Panc1 (cell line): ENCODE measurements around the gene FUBP3. TPM values are rescaled to one million over a fixed set of nuclear protein-coding genes. Genes with fewer than 3 reads are reported as not detected.

Experiments
- ATAC-seq: fragments of 200-7000 bp; cut with Tn5 transposase; 2 replicates; pipeline ENCODE4 v1.9.1; 2020; ENCODE audit warnings: mild to moderate bottlenecking, moderate library complexity
- BruUV-seq: library from RNA; stranded (reverse); fragments of 400-500 nt; replicated peaks from 2 replicates; lab custom pipeline; 2021; lab: Mats Ljungman, UMichigan
- CTCF ChIA-PET: fragments of 300-600 bp; sonication (Branson Sonifier 250); formaldehyde crosslinking; loops from one replicate; lab custom pipeline; 2022; ENCODE audit warnings: antibody characterized with exemption; lab: Charles Lee
- POLR2A ChIA-PET: fragments of 300-600 bp; sonication (Branson Sonifier 250); formaldehyde crosslinking; loops from one replicate; lab custom pipeline; 2022; ENCODE audit warnings: antibody characterized with exemption; lab: Charles Lee
- DNase-seq: peaks from one replicate; pipeline ENCODE4 v3.0.0-alpha.2; 2010; ENCODE audit warnings: low read depth, low spot score
- H3K27ac ChIP-seq: 2 replicates; pipeline ENCODE4 v1.5.1; 2011; ENCODE audit warnings: mild to moderate bottlenecking, low read length, inconsistent platforms
- H3K27me3 ChIP-seq: fragments of 200-500 bp; sonication (Bioruptor generic); 2 replicates; pipeline ENCODE4 v1.6.0; 2014; ENCODE audit warnings: low read length, inconsistent platforms; ENCODE audit not compliant: control insufficient read depth, insufficient read depth
- H3K36me3 ChIP-seq: fragments of 200-500 bp; sonication (Bioruptor generic); 2 replicates; pipeline ENCODE4 v1.5.1; 2014; ENCODE audit warnings: inconsistent platforms, mild to moderate bottlenecking, low read length, moderate library complexity; ENCODE audit not compliant: control insufficient read depth, insufficient read depth
- H3K4me1 ChIP-seq: 2 replicates; pipeline ENCODE4 v1.5.1; 2011; ENCODE audit warnings: inconsistent platforms, mild to moderate bottlenecking, low read length, moderate library complexity; ENCODE audit not compliant: control insufficient read depth, insufficient read depth
- H3K4me3 ChIP-seq, 2 experiments: 2 replicates each; pipeline ENCODE4 v1.5.1; 2011 to 2012; ENCODE audit warnings: low read depth in 2 of 2, low read length in 2 of 2, mild to moderate bottlenecking in 2 of 2, inconsistent platforms in 1 of 2, moderate library complexity in 1 of 2
- H3K9me3 ChIP-seq: fragments of 200-500 bp; sonication (Bioruptor generic); 2 replicates; pipeline ENCODE4 v1.5.1; 2014; ENCODE audit warnings: low read depth, mild to moderate bottlenecking, inconsistent platforms, low read length, moderate library complexity; ENCODE audit not compliant: control insufficient read depth, insufficient read depth
- CTCF ChIP-seq: fragments of 450-650 bp; IDR thresholded peaks from 2 replicates; pipeline ENCODE4 v1.5.1; 2017; ENCODE audit warnings: mild to moderate bottlenecking
- POLR2AphosphoS5 ChIP-seq: IDR thresholded peaks from 2 replicates; pipeline ENCODE4 v1.6.1; 2012; ENCODE audit warnings: mild to moderate bottlenecking, low read depth, low read length, moderate library complexity
- REST ChIP-seq, 2 experiments: IDR thresholded peaks; 2 replicates each; pipeline ENCODE4 v1.6.1; 2011 to 2012; ENCODE audit warnings: low read depth in 2 of 2, control low read depth in 1 of 2, low read length in 1 of 2, mild to moderate bottlenecking in 1 of 2, moderate library complexity in 1 of 2; ENCODE audit not compliant: insufficient read depth in 1 of 2
- SIN3A ChIP-seq: IDR thresholded peaks from 2 replicates; pipeline ENCODE4 v1.6.1; 2012; ENCODE audit warnings: low read depth, mild to moderate bottlenecking, low read length, moderate library complexity, borderline replicate concordance; ENCODE audit not compliant: insufficient read depth
- TCF7L2 ChIP-seq: IDR thresholded peaks from 2 replicates; pipeline ENCODE4 v1.6.1; 2011; ENCODE audit warnings: mild to moderate bottlenecking, low read depth, low read length, inconsistent platforms
- in situ Hi-C: cut with HindIII; loops from 2 replicates; pipeline ENCODE4 v1.10.0; 2016; ENCODE audit warnings: low sequenced_read_pairs, low pct_unique_long_range_greater_than_20kb
- intact Hi-C: fragments of 100-400 bp; cut with micrococcal nuclease; formaldehyde crosslinking; loops from one replicate; pipeline ENCODE4 v1.10.0; 2022; ENCODE audit not compliant: unreplicated experiment
- total RNA-seq: library from RNA; stranded (reverse); gene quantifications from one replicate; pipeline ENCODE4 v1.2.1, GENCODE V29; 2021; ENCODE audit not compliant: unreplicated experiment

FUBP3 gene
- total RNA-seq, 1 experiment from 2014 or later: 46.6 TPM

GRCh38 chr9:130661451-130662098 lies 82.2 kb downstream of the FUBP3 start:
- ChIA-PET POLR2A (no interaction called here), CTCF (interaction anchor here (0.6 kb wide), 1 partner anchor 186 kb away, joined by 12 read pairs; no protein-coding TSS in a partner anchor)
- no peak for DNase-seq
- in situ Hi-C loops (no loop called here), intact Hi-C loops (no loop called here)
- Histone ChIP-seq H3K4me3 (no peak overlapping the region), H3K4me1 (no peaks in the 10 kb centered on the region), H3K27me3 (peaks cover 2% of the 10 kb centered on the region; the same call in 1 of the 2 replicates), H3K27ac (no peak overlapping the region), H3K36me3 (no peaks in the 10 kb centered on the region), H3K9me3 (no peaks in the 10 kb centered on the region)
- ATAC-seq: no peak
- no TSS peak for BruUV-seq
- TF ChIP-seq SIN3A: no peak
- no peak for TF ChIP-seq POLR2AphosphoS5
- no peak for TF ChIP-seq REST (IDR thresholded peaks at IDR 0.05; ENCODE audit: insufficient read depth in 1 of 2, low read depth in 2 of 2, low read length in 1 of 2)
- TF ChIP-seq CTCF: no peak
- TF ChIP-seq TCF7L2: no peak

GRCh38 chr9:130662099-130662969 lies 83.0 kb downstream of the FUBP3 start:
- no peaks in the 10 kb centered on the region for H3K36me3 ChIP-seq
- H3K27ac ChIP-seq: no peak overlapping the region
- BruUV-seq: no TSS peak
- in situ Hi-C loops (no loop called here), intact Hi-C loops (no loop called here)
- H3K27me3 ChIP-seq: peaks cover 2% of the 10 kb centered on the region; the same call in 1 of the 2 replicates
- no peak overlapping the region for H3K4me3 ChIP-seq
- ATAC-seq (no peak), DNase-seq (no peak)
- CTCF ChIA-PET: interaction anchor here (0.6 kb wide), 1 partner anchor 187 kb away, joined by 12 read pairs; no protein-coding TSS in a partner anchor
- POLR2A ChIA-PET: no interaction called here
- H3K4me1 ChIP-seq: no peaks in the 10 kb centered on the region
- H3K9me3 ChIP-seq: no peaks in the 10 kb centered on the region
- TF ChIP-seq TCF7L2 (no peak), CTCF (no peak; the same call in 1 of the 2 replicates), POLR2AphosphoS5 (no peak), SIN3A (no peak), REST (IDR thresholded peaks at IDR 0.05; ENCODE audit: insufficient read depth in 1 of 2, low read depth in 2 of 2, low read length in 1 of 2) (no peak)
